ENCODE measurements around the gene DYNC2H1. TPM values are rescaled to one million over a fixed set of nuclear protein-coding genes. Genes with fewer than 3 reads are reported as not detected.

Gene DYNC2H1
- polyA plus RNA-seq, 6 donors from 2014 or later, result 0.12 to 0.97 (median 0.77) TPM; not detected in 1

DNA sequence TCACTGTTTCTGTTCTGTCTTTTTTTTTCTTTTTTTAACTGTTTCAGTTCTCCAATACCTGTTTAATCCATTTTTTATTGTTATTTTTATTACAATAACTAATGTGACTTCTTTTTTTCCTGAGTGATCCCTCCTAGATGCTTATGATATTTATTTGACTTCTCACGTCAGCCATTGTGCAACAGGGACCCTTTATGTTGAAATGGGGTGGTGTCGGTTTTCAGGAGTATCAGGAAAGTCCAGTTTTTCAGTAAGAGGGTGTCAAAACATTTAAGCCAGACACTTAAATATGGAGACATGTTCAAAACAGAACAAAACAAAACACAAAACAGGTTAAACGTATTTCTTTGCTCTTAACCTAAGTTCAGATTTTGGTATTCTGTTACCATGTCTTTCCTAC lies 418.8 kb downstream of the DYNC2H1 start:
- DNase-seq, result no peak
- no peaks in the 10 kb centered on the region for H3K36me3 Mint-ChIP-seq
- peaks cover 8 to 9% (median 8%) of the 10 kb centered on the region in 3 donors for H3K27me3 Mint-ChIP-seq
- no peak for ATAC-seq (ENCODE audit: low read depth in 2 of 2)
- no peak overlapping the region for H3K4me3 Mint-ChIP-seq
- H3K27ac Mint-ChIP-seq, result peak overlapping the region in 1 of 6 donors; percentile 28
- H3K9me3 Mint-ChIP-seq, result no peaks in the 10 kb centered on the region
- no peaks in the 10 kb centered on the region for H3K4me1 Mint-ChIP-seq

DNA sequence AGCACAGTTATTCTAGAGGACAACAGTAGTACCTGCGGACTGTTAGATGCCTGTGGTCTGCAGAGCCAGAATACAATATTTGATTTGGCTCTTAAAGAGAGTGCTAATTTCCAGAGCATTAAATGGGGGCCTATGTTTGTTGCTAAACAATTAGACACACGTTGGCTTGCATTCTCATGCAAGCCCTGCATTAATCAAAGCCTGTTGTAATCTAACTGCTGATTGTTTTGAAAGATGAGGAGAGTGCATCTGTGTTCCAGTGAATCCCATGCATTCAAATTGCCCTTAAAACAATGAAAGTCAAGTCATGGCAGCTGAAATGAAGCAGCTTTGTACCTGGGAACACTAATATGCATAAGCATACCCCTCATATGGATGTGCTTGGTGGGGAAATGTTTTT lies 419.4 kb downstream of the DYNC2H1 start:
- no peaks in the 10 kb centered on the region for H3K4me1 Mint-ChIP-seq
- DNase-seq, result no peak
- no peak overlapping the region for H3K4me3 Mint-ChIP-seq
- no peak for ATAC-seq (ENCODE audit: low read depth in 2 of 2)
- H3K27ac Mint-ChIP-seq, result peak overlapping the region in 1 of 6 donors; percentile 28
- H3K36me3 Mint-ChIP-seq, result no peaks in the 10 kb centered on the region
- peaks cover 8 to 10% (median 9%) of the 10 kb centered on the region in 3 donors for H3K27me3 Mint-ChIP-seq
- H3K9me3 Mint-ChIP-seq, result no peaks in the 10 kb centered on the region

- no peaks in the 10 kb centered on the region for H3K4me1 Mint-ChIP-seq
Observed at GRCh38 chr11:103529181-103529684, 420.0 kb downstream of the DYNC2H1 start.

More at GRCh38 chr11:103529181-103529684, 420.0 kb downstream of the DYNC2H1 start:
- Mint-ChIP-seq H3K36me3 (no peaks in the 10 kb centered on the region), H3K9me3 (no peaks in the 10 kb centered on the region), H3K4me3 (no peak overlapping the region), H3K27me3 (peaks cover 8 to 10% (median 9%) of the 10 kb centered on the region in 3 donors), H3K27ac (no peak overlapping the region)
- ATAC-seq (ENCODE audit: low read depth in 2 of 2) (no peak), DNase-seq (no peak)

Other genes with a start within 250 kb of the DYNC2H1 start
- not detected for gene MMP12, start 234.4 kb upstream of the DYNC2H1 start, polyA plus RNA-seq (ENCODE audit: low read depth in 6 of 6)
- gene MMP13, start 153.7 kb upstream of the DYNC2H1 start, polyA plus RNA-seq (ENCODE audit: low read depth in 6 of 6), result not detected
- gene DCUN1D5, start 17.3 kb upstream of the DYNC2H1 start, polyA plus RNA-seq (ENCODE audit: low read depth in 6 of 6), result 10 to 100 TPM; 17.1 to 33.4 (median 25.9) TPM

Measured in naive B cell (primary cell).